GM18498 (cell line): ENCODE measurements around the gene MRPL37.
"Not testable (repeated sequence)": the region's sequence is repeated elsewhere in the genome, so short reads cannot be mapped to it uniquely, and the experiment has no call there.

Experiments
- ATAC-seq: cut with Tn5 transposase; IDR thresholded peaks from one replicate; pipeline ENCODE4 v1.9.1; 2021; ENCODE audit warnings: mild to moderate bottlenecking, moderate library complexity; ENCODE audit not compliant: unreplicated experiment

The MRPL37 gene

DNA sequence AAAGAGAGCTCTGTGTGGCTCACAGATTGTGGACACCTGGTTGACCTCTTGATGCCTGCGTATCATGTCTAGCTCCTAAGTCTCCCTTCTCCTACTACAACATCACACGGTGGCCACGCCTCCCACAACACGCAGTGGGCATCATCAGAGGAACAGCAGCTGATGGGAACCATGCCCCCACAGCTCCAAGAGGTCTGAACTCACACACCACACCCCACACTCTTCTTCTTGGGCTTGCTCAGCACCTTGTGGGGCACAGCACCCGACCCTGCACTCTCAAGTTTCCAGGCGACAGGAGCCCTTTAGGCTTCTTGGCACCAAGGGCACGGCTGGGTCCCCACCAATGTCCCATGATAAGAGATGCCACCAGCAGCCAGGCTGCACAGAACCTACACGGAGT is 28.4 kb upstream of the MRPL37 start:
- ATAC-seq: no peak

DNA sequence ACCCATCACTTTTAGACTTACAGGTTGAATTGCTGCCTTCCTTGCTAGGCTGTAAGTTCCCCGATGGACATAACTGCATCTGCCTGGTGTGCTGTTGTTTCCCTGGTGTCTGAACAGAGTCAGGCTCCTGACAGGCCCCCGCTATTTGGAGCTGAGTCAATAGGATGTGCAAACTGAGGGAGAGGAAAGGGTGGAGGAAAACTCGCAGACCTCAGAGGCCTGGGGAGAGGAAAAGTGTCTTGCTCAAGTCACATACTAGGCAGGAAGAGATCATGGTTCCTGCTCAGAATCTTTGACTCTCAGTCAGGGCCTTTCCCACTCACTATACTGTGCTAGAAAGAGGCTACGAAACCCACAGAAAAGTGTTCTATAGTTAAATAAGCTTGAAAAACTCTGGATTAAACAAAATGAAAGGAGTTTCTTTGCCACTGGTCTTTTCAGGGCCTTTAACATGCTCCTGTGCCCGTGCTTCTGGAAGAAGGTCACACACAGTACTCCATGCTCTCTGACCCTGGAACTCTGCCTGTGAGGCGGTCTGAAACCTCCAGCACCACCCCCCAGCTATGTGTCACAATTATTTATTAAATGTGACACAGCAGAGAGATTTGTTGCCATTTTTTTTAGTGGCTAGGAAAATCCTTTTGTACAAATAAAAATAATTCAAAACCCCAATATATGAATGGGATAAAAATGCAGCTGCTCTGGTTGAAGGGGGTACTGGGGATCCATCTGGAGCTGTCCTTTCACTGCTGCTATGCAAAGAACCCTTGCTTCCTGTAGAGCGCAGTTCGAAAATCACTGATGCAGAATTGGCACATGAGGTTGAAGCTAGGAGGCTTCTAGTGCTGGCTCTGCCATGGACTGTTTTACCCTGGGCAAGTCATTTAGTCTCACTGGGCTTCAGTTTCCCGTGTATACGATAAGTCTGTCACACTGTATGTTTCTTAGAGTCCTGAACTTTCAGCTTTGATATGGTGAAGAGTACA is 27.1 kb upstream of the MRPL37 start:
- ATAC-seq: no peak

DNA sequence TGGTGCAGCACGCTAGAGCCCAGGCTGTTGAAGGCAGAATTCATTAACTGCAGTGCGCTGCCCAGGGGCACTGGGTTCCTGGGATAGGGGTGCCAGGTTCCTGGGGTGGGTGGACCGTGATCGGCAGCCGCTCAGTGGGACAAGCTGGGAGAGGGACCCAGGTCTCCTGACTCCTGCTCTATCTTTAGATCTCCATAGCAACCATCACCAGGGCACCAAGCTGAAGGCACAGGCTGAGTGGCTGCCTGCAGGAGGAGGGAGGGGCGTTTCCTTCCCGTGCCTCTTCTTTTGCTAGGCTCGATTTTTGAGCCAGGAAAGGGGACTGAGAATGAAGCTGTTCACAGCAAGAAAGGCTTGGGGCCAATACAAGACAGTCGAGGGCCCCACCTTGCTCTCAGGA is 26.3 kb upstream of the MRPL37 start:
- ATAC-seq: no peak

DNA sequence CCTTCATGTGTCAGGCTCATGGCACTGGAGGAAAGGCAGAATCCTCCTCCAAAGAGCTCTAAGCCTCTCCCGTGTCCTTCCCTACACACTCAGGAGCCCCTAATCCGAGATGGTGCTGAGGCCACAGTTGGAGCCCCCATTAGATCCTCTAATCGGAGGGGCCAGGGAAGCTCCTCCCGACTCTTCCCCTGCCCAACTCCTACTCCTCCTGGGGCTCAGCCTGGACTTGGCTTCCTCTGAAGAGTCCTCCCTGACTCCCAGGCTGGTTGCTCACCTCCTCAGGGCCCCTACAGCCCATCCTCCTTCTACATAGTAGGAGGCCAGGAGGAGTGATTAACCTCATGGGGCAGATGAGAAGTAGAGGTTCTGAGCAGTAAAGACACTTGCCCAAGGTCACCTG is 25.9 kb upstream of the MRPL37 start:
- ATAC-seq: no peak

DNA sequence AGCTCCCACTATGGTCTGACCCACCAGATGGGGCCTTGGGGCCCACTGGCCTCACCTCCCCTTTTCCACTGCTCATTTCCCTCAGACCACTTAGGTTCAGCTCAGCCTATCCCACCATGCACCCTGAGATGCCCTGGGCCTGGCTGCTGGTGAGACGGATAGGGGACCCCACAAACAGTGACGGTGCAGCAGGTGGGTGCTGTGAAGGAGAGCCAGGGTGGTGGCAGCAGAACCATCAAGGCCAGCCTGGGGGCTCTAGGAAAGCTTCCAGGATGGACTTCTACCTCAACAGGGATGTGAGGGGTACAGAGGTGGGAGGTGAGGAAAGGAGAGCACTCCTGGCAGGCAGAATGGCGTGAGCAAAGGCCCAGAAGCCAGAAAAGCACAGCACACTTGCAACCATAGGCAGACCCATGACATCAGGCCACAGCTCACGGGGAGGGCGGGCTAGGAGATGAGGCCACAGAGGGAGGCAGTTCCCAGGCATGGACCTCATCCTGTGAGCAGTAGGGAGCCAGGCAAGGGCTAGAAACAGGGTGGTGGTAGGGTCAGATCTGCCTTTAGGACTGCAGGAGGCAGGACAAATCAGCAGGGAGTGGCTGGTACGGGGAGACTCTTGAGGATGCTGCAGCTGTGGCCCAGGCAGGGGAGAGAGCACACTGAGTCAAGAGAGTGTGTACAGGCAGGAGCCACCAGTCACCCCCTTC is 23.2 kb upstream of the MRPL37 start:
- no peak for ATAC-seq

DNA sequence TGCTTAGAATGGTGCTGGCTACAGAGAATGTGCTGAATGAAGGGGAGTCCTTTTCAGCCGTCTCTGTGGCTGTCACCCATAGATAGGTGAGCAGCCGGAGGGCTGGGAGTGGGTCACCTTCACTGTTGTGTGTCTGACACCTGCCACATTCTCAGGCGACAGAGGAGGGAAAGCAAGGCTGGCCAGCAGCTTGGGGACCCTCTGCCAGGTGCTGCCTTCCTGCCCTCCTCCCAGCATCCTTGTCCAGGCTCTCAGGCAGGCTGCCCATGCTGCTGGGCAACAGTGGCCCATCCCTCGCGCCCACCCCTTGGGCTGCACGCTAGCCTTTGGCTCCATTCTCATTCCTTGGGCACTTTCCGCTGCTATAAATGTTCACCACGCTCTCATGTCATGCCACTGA is 22.2 kb upstream of the MRPL37 start:
- no peak for ATAC-seq

DNA sequence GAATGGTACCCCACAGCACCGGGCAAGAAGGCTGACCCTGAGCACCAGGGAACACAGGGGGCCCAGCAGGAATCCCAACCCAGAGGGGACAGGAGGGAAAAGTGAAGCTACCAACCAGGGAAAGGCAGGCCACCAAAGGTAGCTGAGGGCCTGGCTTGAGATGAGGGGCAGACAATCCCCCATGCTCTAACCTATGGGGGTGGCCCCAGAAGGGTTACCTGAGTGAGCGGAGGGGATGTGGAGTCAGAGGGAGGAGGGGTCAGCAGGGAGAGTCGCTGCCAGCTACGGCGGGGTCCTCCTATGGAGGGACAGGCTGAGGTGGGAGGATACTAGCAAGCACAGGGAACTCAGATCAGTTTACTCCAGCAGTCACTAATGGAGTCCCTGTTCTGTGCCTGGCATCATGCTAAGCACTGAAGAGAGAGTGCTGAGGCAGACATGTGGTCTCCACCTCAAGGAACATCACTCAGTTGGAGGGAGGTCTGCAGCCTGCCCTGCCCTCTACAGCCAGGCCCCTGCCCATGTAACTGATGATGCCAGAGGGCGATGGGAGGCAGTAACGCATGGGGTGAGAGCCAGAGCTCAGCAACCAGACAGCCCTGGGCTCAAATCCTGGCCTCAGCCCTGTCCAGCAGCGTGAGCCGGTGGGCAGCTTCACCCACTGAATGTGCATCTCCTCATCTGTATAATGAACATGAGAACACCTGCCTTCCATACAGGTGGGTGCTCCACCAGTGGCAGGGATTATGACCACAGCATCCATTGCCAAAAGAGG is 21.5 kb upstream of the MRPL37 start:
- ATAC-seq: no peak

DNA sequence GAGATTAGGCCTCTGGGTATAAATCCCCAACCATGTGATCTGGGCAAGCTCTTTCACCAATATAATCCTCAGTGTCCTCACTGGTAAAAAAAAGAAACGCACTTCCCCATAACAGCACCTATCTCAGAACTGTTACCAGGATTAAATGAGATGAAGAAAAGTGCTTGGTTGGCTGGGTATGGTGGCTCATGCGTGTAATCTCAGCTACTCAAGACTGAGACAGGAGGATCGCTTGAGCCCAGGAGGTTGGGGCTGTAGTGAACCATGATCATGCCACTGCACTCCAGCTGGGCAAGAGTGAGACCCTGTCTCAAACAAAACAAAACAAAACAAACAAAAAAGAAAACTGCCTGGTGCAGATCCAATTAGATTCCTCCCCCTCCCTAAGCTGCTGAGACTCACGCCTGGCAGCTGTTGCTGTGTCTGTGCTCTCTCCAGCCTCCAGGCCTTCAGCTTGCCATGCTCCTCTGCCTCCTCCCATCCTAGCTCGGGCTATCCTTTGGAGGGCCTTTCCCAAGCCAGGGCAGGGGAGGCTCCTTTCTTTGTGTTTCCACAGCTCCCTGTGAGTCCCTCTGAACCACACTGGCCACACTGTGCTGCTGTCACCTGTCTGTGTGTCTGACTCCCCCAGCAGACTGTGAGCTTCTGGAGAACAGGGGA is 19.1 kb upstream of the MRPL37 start:
- no peak for ATAC-seq

DNA sequence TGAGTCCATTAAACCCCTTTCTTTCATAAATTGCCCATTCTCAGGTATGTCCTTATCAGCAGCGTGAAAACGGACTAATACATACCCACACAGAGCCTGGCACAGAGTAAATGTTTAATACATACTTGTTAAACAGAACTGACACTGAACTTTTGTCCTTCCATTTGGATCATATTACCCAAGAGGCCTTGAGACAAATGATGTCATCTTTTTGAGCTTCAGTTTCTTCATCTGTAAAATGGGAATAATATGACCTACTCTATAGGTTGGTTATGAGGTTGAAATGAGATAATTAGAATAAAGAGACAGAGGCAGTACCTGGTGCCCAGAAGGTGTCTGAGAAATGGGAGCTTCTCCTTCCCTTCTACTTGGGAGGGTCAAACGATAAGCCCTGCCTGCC is 13.9 kb upstream of the MRPL37 start:
- ATAC-seq: no peak

DNA sequence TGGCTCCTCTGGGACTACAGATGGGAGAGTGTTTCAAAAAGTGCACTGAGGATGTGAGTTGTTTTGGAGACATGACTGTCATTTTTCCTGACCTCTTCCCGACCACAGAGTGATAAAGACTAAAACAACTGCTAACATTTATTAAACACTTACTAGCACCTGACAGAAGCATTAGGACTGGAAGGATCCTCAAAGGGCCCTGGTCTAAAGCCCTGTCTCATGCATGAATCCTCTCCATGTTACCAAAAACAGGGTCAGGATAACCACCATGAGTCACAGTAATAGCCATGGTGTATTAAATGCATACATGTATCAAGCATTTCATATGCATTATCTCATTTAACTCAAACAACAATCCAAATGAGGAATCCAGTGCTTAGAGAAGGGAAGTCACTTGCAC is 11.7 kb upstream of the MRPL37 start:
- no peak for ATAC-seq

DNA sequence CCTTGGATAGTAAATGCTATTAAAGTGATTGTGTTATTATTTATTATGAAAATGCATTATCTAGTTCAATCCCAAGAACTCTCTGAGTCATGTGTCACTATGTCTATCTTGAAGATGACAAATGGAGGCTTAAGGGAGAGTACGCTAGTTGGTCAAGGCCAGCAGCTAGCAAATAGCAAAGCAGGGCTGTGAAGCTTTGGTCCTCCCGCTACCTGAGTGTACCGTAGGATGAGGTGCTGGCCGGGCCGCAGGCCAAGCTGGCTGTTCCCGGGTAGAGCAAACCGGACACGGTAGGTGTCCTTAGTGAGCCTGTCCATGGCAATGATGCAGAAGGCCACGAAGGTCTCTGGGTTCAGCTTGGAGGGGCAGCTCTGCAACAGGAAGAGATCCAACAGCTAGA is 9.4 kb upstream of the MRPL37 start:
- no peak for ATAC-seq

DNA sequence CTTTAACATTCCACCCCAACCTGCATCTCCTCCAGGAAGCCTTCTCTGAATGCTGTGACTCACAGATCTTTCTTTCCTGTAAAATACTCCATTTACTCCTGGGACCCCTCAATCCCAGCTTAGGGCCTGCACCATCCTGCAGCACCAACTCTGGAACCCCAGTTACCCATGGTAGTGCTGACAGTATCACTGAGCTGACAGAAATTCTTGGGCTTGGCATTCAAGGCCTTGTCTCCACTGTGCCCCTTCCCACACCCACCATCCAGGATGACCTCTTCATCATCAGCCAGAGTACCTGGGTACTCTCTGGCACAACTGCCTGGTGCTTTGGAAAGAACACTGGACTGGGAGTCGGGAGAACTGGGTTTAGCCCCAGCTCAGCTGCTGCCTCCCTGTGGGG is 8.4 kb upstream of the MRPL37 start:
- no peak for ATAC-seq

DNA sequence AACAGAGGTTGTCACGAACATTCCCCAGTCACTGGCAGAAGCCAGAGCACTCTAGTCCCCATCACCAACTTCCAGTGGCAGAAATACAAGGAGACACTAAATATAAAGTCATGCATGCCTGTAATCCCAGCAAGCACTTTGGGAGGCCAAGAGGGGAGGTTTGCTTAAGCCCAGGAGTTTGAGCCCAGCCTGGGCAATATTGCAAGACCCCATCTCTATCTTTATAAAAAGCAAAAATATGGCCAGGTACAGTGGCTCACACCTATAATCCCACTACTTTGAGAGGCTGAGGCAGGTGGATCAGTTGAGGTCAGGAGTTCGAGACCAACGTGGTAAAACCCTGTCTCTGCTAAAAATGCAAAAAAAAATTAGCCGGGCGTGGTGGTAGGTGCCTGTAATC is 6.5 kb upstream of the MRPL37 start:
- ATAC-seq: no peak

DNA sequence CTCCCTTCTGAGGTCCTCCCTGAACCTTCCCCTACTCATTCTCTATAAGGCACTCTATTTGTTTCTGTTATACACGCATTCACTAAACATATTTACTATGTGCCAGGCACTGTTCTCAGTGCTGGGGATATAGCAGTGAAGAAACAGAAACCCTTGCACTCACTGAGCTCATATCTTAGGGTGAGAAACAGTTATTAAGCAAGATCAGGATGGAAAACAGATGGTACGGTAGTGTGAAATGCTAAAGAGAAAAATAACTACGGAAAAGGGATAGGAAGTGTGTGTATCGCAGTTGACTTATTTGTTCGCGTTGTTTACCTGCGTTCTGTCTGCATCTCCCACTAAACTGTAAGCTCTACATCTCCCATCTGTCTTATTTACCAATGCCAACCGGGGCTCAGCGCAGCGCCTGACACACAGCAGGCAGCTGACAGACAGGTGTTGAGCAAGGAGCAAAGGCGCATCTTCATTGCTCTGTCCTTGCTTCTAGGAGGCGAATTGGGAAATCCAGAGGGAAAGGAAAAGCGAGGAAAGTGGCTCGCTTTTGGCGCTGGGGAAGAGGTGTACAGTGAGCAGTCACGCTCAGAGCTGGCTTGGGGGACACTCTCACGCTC is 709 bp upstream of the MRPL37 start:
- ATAC-seq: peak; percentile 3

DNA sequence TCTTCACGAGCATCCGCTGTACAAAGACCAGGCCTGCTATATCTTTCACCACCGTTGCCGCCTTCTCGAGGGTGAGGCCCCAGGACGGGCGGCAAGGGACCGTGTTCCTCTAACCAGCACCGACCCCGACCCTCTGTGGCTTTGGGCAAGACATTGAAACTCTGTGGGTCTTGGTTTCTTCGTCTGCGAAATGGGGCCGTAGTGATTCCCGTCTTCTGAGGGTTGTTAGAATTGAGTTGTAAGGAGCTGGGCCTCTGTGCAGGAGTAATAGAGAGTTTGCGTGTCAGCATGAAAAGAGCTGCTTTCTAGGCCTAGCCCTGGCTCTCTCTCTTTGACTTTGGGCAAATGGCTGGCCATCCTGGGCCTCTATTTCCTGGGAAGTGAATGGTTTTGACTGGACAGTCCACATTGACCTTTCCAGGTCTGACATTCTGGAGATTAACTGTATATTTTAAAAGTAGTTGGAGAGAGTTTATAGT is 591 bp downstream of the MRPL37 start:
- peak; percentile 13 for ATAC-seq

DNA sequence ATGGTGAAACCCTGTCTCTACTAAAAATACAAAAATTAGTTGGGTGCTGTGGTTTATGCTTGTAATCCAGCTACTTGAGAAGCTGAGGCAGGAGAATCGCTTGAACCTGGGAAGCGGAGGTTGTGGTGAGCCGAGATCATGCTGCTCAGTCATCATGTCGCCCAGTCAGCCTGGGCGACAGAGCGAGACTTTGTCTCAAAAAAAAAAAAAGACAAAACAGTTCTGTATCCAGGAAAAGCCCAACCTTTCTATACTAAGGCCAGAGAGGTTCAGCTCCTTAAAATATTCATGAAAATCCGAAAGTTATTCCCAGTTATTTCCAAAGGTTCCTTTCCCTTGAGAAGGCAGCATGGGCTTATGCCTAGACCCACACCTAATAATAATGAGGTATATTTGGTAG is 4.2 kb downstream of the MRPL37 start:
- no peak for ATAC-seq

DNA sequence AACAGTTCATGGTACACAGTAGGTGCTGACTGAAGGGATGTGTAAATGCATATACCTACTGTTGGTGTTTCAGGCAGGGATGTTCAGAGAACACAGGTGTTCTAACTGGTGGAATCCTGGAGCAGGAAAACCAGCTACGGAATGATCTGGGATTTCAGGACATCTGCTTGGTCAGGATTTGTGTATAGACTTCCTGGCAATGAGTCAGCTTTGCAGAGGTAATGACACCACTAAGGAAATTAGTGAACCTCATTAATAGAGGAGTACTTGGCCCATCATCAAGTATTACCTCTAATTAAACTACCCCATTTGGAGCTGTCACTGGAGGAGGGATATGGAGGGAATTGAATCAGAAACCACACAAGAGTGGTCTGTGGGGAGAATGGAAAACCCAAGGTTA is 7.3 kb downstream of the MRPL37 start:
- no peak for ATAC-seq

DNA sequence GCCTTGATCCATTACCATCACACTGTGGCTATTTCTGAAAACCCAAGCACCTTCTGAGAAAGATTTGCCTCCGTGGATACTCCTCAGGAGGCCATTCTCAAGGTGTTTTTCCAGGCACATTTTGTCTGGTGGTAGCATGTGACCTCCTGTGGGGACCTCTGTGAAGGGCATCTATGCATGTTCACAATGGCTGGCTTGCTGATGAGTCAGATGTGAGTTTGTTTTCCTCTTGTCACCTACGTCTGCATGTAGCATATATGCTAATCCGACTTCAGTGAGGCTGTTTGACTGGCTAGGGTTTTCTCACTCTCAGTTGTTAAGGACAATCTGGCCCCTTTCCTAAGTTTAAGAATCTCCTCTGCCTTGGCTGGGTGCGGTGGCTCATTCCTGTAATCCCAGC is 7.9 kb downstream of the MRPL37 start:
- ATAC-seq: not testable (repeated sequence)

DNA sequence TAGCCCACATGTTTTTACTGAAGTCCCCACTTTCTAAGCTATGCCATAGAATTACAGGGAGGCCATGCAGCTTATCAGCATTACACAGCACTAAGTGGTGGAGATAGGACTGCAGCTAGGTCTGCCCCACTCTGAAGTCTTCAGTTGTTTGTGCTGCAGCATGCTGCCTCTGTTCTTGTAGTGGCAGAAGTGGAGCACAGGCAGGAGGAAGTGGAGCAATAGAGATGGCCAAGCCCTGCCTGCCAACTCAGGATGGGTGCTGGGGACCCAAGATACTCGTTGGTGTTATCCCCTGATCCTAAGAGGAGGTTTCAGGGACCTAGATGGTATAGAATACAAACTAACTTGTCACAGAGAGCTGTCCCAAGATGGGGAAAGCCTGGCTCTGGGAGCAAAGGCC is 12.9 kb downstream of the MRPL37 start:
- no peak for ATAC-seq

DNA sequence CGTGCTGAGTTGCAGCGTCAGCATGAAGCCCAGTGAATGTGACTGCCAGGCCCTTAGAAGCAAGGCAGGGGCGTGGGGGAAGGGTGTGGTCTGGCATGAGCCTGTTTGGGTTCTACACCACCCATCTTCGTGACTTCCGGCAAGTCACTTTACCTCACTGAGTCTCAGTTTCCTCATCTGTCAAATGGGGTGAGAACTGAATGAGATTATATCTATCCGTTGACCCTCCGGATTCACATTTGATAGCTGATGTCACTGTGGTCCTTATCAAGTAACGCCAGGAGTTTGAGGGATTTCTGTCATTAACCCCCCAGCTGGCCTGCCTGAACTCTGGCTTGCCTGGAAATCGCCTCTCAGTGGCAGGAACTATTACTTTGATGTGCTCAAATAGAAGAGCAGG is 15.6 kb downstream of the MRPL37 start:
- no peak for ATAC-seq
